Breast epithelium (tissue), 4 donors: ENCODE data around the gene SPCS2. TPM values are rescaled to one million over a fixed set of nuclear protein-coding genes. Genes with fewer than 3 reads are reported as not detected.
"Not testable (repeated sequence)": the region's sequence is repeated elsewhere in the genome, so short reads cannot be mapped to it uniquely, and the experiment has no call there.

Source experiments
- DNase-seq, 2 donors: peaks; one replicate each; pipeline ENCODE4 v3.0.0-alpha.2; 2019; ENCODE audit warnings: low spot score in 2 of 2
- H3K27ac ChIP-seq, 2 donors: fragments of 200-600 bp; sonication (generic) in 1 of 2; one replicate each; pipeline ENCODE4 v1.5.1; 2016 to 2019; ENCODE audit warnings: mild to moderate bottlenecking in 1 of 2
- H3K27me3 ChIP-seq, 2 donors: fragments of 200-600 bp; sonication (generic) in 1 of 2; one replicate each; pipeline versions ENCODE4 v1.5.1 to v1.6.0; 2017 to 2019; ENCODE audit warnings: control low read depth in 1 of 2, mild to moderate bottlenecking in 1 of 2
- H3K36me3 ChIP-seq: fragments of 200-600 bp; one replicate; pipeline ENCODE4 v1.5.1; 2019
- H3K4me1 ChIP-seq, 2 donors: fragments of 200-600 bp; sonication (generic); one replicate each; pipeline ENCODE4 v1.5.1; 2016 to 2019; ENCODE audit warnings: control low read depth in 1 of 2
- H3K4me3 ChIP-seq, 3 donors: fragments of 200-600 bp; sonication (generic); 1 replicate in 2 of 3; 2 replicates in 1 of 3; pipeline ENCODE4 v1.5.1; 2016 to 2019; ENCODE audit warnings: mild to moderate bottlenecking in 3 of 3, moderate library complexity in 2 of 3
- H3K9me3 ChIP-seq, 2 donors: fragments of 200-600 bp; sonication (generic) in 1 of 2; one replicate each; pipeline ENCODE4 v1.5.1; 2016 to 2019; ENCODE audit warnings: control low read depth in 1 of 2
- POLR2A ChIP-seq: fragments of 450-650 bp; IDR thresholded peaks from one replicate; pipeline ENCODE4 v1.6.1; 2016; ENCODE audit warnings: antibody characterized with exemption, mild to moderate bottlenecking, moderate library complexity
- POLR2AphosphoS5 ChIP-seq, 3 donors: sonication (generic); formaldehyde crosslinking; IDR thresholded peaks; one replicate each; pipeline ENCODE4 v1.6.1; 2017; ENCODE audit warnings: antibody characterized with exemption in 3 of 3
- intact Hi-C: fragments of 100-400 bp; cut with DNase I; formaldehyde crosslinking; loops from one replicate; pipeline ENCODE4 v1.15.1; 2023; ENCODE audit warnings: low total_unique reads
- total RNA-seq, 3 donors: library from RNA; depleted of rRNA; stranded (reverse); fragments of >200 nt; gene quantifications; one replicate each; pipeline ENCODE4 v1.1.0, GENCODE V29; 2016
- TF ChIP-seq, protein P1 (sequence below), 3 donors: fragments of 450-650 bp; IDR thresholded peaks; one replicate each; pipeline ENCODE4 v1.5.1; 2016 to 2017; ENCODE audit warnings: antibody characterized with exemption in 3 of 3, mild to moderate bottlenecking in 3 of 3, moderate library complexity in 3 of 3

SPCS2 gene
- total RNA-seq, 3 donors from 2014 or later = 34.1 to 57.8 (median 57.5) TPM

GRCh38 chr11:74984070-74984469 lies 35.0 kb downstream of the SPCS2 start:
- intact Hi-C loops = no loop called here
- H3K27me3 ChIP-seq = no peaks in the 10 kb centered on the region
- no peaks in the 10 kb centered on the region for H3K4me1 ChIP-seq
- no peak for DNase-seq
- no peak overlapping the region for H3K27ac ChIP-seq
- no peaks in the 10 kb centered on the region for H3K9me3 ChIP-seq
- no peak overlapping the region for H3K4me3 ChIP-seq
- TF ChIP-seq POLR2AphosphoS5 (IDR thresholded peaks at IDR 0.05) (no peak), POLR2A (no peak)
- TF ChIP-seq, protein P1, sequence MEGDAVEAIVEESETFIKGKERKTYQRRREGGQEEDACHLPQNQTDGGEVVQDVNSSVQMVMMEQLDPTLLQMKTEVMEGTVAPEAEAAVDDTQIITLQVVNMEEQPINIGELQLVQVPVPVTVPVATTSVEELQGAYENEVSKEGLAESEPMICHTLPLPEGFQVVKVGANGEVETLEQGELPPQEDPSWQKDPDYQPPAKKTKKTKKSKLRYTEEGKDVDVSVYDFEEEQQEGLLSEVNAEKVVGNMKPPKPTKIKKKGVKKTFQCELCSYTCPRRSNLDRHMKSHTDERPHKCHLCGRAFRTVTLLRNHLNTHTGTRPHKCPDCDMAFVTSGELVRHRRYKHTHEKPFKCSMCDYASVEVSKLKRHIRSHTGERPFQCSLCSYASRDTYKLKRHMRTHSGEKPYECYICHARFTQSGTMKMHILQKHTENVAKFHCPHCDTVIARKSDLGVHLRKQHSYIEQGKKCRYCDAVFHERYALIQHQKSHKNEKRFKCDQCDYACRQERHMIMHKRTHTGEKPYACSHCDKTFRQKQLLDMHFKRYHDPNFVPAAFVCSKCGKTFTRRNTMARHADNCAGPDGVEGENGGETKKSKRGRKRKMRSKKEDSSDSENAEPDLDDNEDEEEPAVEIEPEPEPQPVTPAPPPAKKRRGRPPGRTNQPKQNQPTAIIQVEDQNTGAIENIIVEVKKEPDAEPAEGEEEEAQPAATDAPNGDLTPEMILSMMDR (IDR thresholded peaks at IDR 0.05) = no peak
- no peaks in the 10 kb centered on the region for H3K36me3 ChIP-seq

GRCh38 chr11:74984730-74985129 lies 35.7 kb downstream of the SPCS2 start:
- Histone ChIP-seq H3K4me3 (no peak overlapping the region), H3K27me3 (no peaks in the 10 kb centered on the region), H3K9me3 (no peaks in the 10 kb centered on the region), H3K36me3 (no peaks in the 10 kb centered on the region), H3K27ac (no peak overlapping the region), H3K4me1 (no peaks in the 10 kb centered on the region)
- no peak for DNase-seq
- TF ChIP-seq POLR2A = no peak
- TF ChIP-seq, protein P1 (IDR thresholded peaks at IDR 0.05) = no peak
- no peak for TF ChIP-seq POLR2AphosphoS5 (IDR thresholded peaks at IDR 0.05)
- intact Hi-C loops = no loop called here

- TF ChIP-seq POLR2A (no peak), POLR2AphosphoS5 (IDR thresholded peaks at IDR 0.05) (peak; percentile 19 to 40 (median 40))
- TF ChIP-seq, protein P1 (IDR thresholded peaks at IDR 0.05) = no peak
- Histone ChIP-seq H3K4me1 (no peaks in the 10 kb centered on the region), H3K36me3 (no peaks in the 10 kb centered on the region), H3K27me3 (no peaks in the 10 kb centered on the region), H3K9me3 (no peaks in the 10 kb centered on the region), H3K4me3 (peak within 1 kb of the TSS; percentile 70 to 84 (median 78)), H3K27ac (peak within 1 kb of the TSS; percentile 78 to 86)
- peak; percentile 56 to 76 for DNase-seq
- intact Hi-C loops = no loop called here
These were observed 39.6 kb downstream of the SPCS2 start, which contains the start of gene NEU3 for GRCh38 chr11:74988541-74989259. Gene NEU3, plus strand, starts transcription at chr11:74988933. Its CDS starts 128 bp downstream, at chr11:74989061.

- intact Hi-C loops = no loop called here
- Histone ChIP-seq H3K27ac (peak overlapping the region; percentile 78 to 86), H3K36me3 (no peaks in the 10 kb centered on the region), H3K4me1 (no peaks in the 10 kb centered on the region), H3K4me3 (peak overlapping the region; percentile 70 to 84 (median 78)), H3K9me3 (no peaks in the 10 kb centered on the region), H3K27me3 (no peaks in the 10 kb centered on the region)
- DNase-seq = no peak
- TF ChIP-seq, protein P1 (IDR thresholded peaks at IDR 0.05) = no peak
- no peak for TF ChIP-seq POLR2AphosphoS5 (IDR thresholded peaks at IDR 0.05)
- TF ChIP-seq POLR2A = no peak
These were observed 40.2 kb downstream of the SPCS2 start for GRCh38 chr11:74989260-74989638.

DNA sequence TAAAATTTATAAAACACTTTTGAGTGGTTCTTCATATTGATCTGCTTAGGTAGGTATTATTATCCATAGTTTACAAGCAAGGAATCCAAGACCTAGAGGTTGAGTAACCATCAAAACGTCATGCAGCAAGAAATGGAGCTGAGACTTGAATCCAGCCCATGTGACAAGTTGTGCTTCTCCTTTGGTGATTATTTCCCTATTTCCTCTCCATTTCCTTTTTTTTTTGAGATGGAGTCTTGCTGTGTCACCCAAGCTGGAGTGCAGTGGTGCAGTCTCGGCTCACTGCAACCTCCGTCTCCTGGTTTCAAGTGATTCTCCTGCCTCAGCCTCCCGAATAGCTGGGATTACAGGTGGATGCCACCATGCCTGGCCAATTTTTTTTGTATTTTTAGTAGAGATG lies 41.1 kb downstream of the SPCS2 start:
- H3K27ac ChIP-seq, H3K9me3 ChIP-seq, H3K4me1 ChIP-seq, DNase-seq, H3K4me3 ChIP-seq, intact Hi-C loops, H3K36me3 ChIP-seq, H3K27me3 ChIP-seq: not testable (repeated sequence)
